K562 (cell line): ENCODE measurements around the gene DCTD. TPM values are rescaled to one million over a fixed set of nuclear protein-coding genes. Genes with fewer than 3 reads are reported as not detected.
A peak's percentile ranks its signal among the peaks of the same experiment; 100 is the strongest.

Source experiments
- ATAC-seq: fragments of 200-7000 bp; cut with Tn5 transposase; 3 replicates; pipeline ENCODE4 v1.9.1; 2020; ENCODE audit warnings: moderate library complexity
- BruUV-seq: library from RNA; stranded (reverse); fragments of 400-500 nt; replicated peaks from 2 replicates; lab custom pipeline; 2021; lab: Mats Ljungman, UMichigan
- CTCF ChIA-PET: fragments of 300-600 bp; formaldehyde crosslinking; extraction: SDS; loops from one replicate; lab custom pipeline; 2021; ENCODE audit warnings: low intra/inter-chr PET ratio; lab: Yijun Ruan, JAX
- POLR2A ChIA-PET: fragments of 300-600, 350-650 bp; sonication (Branson Sonifier 250); formaldehyde crosslinking; extraction: SDS; loops from one replicate; lab custom pipeline; 2021; ENCODE audit warnings: antibody characterized with exemption, inconsistent platforms; lab: Yijun Ruan, JAX
- DNase-seq, 4 experiments: peaks; one replicate each; pipeline versions ENCODE4 v3.0.0 to v3.0.0-alpha.2; 2011 to 2018; ENCODE audit warnings: low spot score in 3 of 4, mixed read lengths in 3 of 4; ENCODE audit errors: extremely low read depth in 1 of 4
- FAIRE-seq: peaks from 2 replicates; lab custom pipeline; 2011; peaks lifted over from hg19 to GRCh38; lab: Jason Lieb, UNC
- H2AFZ ChIP-seq: 2 replicates; pipeline ENCODE4 v1.6.0; 2011; ENCODE audit warnings: low read depth, low read length, control low read depth, inconsistent platforms
- H3K27ac ChIP-seq: fragments of 200-600 bp; 3 replicates; pipeline ENCODE4 v1.8.0; 2011; ENCODE audit warnings: low read depth, mild to moderate bottlenecking, control low read depth, inconsistent platforms, low read length, moderate library complexity, mixed read lengths; ENCODE audit errors: extremely low read depth
- H3K27me3 ChIP-seq, 2 experiments: fragments of 300-600 bp in 1 of 2; 2 replicates in 1 of 2; 3 replicates in 1 of 2; pipeline versions ENCODE4 v1.6.0 to v1.8.0; 2011; ENCODE audit warnings: inconsistent platforms in 2 of 2, low read length in 2 of 2, mild to moderate bottlenecking in 1 of 2, mixed read lengths in 1 of 2, moderate library complexity in 1 of 2; ENCODE audit not compliant: control insufficient read depth in 2 of 2, insufficient read depth in 2 of 2
- H3K36me3 ChIP-seq: fragments of 300-600 bp; 3 replicates; pipeline ENCODE4 v1.8.0; 2011; ENCODE audit warnings: mild to moderate bottlenecking, low read length, inconsistent platforms; ENCODE audit not compliant: control insufficient read depth, insufficient read depth
- H3K4me1 ChIP-seq, 2 experiments: fragments of 200-600 bp in 1 of 2; replicated peaks in 1 of 2; 2 replicates in 1 of 2; 3 replicates in 1 of 2; pipeline versions ENCODE4 v1.5.1 to v1.8.0; 2011; ENCODE audit warnings: inconsistent platforms in 2 of 2, low read length in 2 of 2, mild to moderate bottlenecking in 1 of 2, mixed read lengths in 1 of 2, moderate library complexity in 1 of 2; ENCODE audit not compliant: control insufficient read depth in 2 of 2, insufficient read depth in 2 of 2
- H3K4me2 ChIP-seq: 2 replicates; pipeline ENCODE4 v1.6.1; 2011; ENCODE audit warnings: low read length, control low read depth, inconsistent platforms, mixed read lengths; ENCODE audit not compliant: insufficient read depth
- H3K4me3 ChIP-seq: fragments of 200-600 bp; sonication (generic), shearing (Covaris generic); 2 replicates; pipeline ENCODE4 v1.5.1; 2016; ENCODE audit warnings: control low read depth, inconsistent platforms
- H3K79me2 ChIP-seq: fragments of 200-600 bp; 3 replicates; pipeline ENCODE4 v1.8.0; 2011; ENCODE audit warnings: low read length, inconsistent platforms; ENCODE audit not compliant: control insufficient read depth, insufficient read depth
- H3K9ac ChIP-seq, 2 experiments: 2 replicates each; pipeline versions ENCODE4 v1.6.0 to v1.6.1; 2011; ENCODE audit warnings: low read depth in 2 of 2, low read length in 2 of 2, control low read depth in 1 of 2, inconsistent platforms in 1 of 2, mild to moderate bottlenecking in 1 of 2, mixed read lengths in 1 of 2; ENCODE audit not compliant: insufficient read depth in 1 of 2
- H3K9me1 ChIP-seq: one replicate; pipeline ENCODE4 v1.6.0; 2011; ENCODE audit warnings: inconsistent platforms, mild to moderate bottlenecking, low read length, moderate library complexity; ENCODE audit not compliant: control insufficient read depth, insufficient read depth
- H3K9me3 ChIP-seq: replicated peaks from 2 replicates; pipeline ENCODE4 v1.5.1; 2011; ENCODE audit warnings: low read depth, low read length, inconsistent platforms; ENCODE audit not compliant: control insufficient read depth, insufficient read depth
- H4K20me1 ChIP-seq: replicated peaks from 2 replicates; pipeline ENCODE4 v1.6.1; 2011; ENCODE audit warnings: low read length, inconsistent platforms, mixed read lengths; ENCODE audit not compliant: control insufficient read depth, insufficient read depth
- SNAPC5 ChIP-seq: fragments of 250-450 bp; sonication (Bioruptor Pico); IDR thresholded peaks from 2 replicates; pipeline ENCODE4 v1.8.0; 2021; ENCODE audit warnings: moderate library complexity, mild to moderate bottlenecking, inconsistent platforms
- VEZF1 ChIP-seq: fragments of 200-800 bp; sonication (Bioruptor generic); IDR thresholded peaks from 2 replicates; pipeline ENCODE4 v1.6.1; 2017; ENCODE audit warnings: missing genetic modification characterization, missing compliant biosample characterization
- ZFP36 ChIP-seq: fragments of 150-350 bp; IDR thresholded peaks from 2 replicates; pipeline ENCODE4 v1.6.1; 2018; ENCODE audit warnings: low read length, low read depth; ENCODE audit not compliant: partially characterized antibody
- ZNF79 ChIP-seq: fragments of 250-450 bp; sonication (Bioruptor Pico); IDR thresholded peaks from 2 replicates; pipeline ENCODE4 v1.4.0; 2020; ENCODE audit warnings: low read depth, mild to moderate bottlenecking, moderate library complexity
- WGBS: fragments of 100-300 bp; shearing (Covaris generic); methylation state at CpG from one replicate; pipeline ENCODE4 v1.1.6; 2016; ENCODE audit warnings: low coverage, mixed read lengths; ENCODE audit not compliant: insufficient coverage; ENCODE audit errors: missing lambda C conversion rate; 5-methylcytosine and 5-hydroxymethylcytosine counted together
- in situ Hi-C: fragments of 300-500 bp; cut with MboI; formaldehyde crosslinking; loops from 4 replicates; pipeline ENCODE4 v1.15.0; 2018; ENCODE audit warnings: inconsistent platforms, mixed read lengths
- intact Hi-C: fragments of 100-400 bp; cut with micrococcal nuclease; formaldehyde crosslinking; loops from 2 replicates; pipeline ENCODE4 v1.14.2; 2022
- polyA plus RNA-seq, 8 experiments: library from polyadenylated mRNA; depleted of rRNA in 4 of 8; stranded (reverse) in 5 of 8; unstranded in 3 of 8; fragments of >200 nt; fragmentation: Nextera tagmentation in 2 of 8; fragmentation: Illumina TruSeq in 1 of 8; extraction: Ambion mirVana in 2 of 8; extraction: Trizol in 1 of 8; gene quantifications; 2 replicates each; pipeline versions ENCODE4 v1.2.1 to v1.2.3, GENCODE V29; 2011 to 2014; ENCODE audit warnings: inconsistent platforms in 1 of 8, missing spikeins in 1 of 8
- total RNA-seq, 7 experiments: library from RNA; depleted of rRNA in 6 of 7; stranded (reverse); fragments of >200 nt in 6 of 7; fragmentation: Illumina TruSeq in 2 of 7; extraction: Trizol in 2 of 7; gene quantifications; 2 replicates each; pipeline versions ENCODE4 v1.2.1 to v1.2.3, GENCODE V29; 2011 to 2021; ENCODE audit warnings: low replicate concordance in 1 of 7

Gene DCTD
- total and polyA plus RNA-seq, 9 of the 15 experiments (the other 6 are each of a cell fraction or from before 2014, with no cell fraction given): 38.7 to 114 (median 76.5) TPM

- TF ChIP-seq SNAPC5 (CRISPR knock-in tag): no peak
These were observed 50.4 kb downstream of the DCTD start (continued) for GRCh38 chr4:182866746-182867145.

GRCh38 chr4:182863501-182863900, 53.7 kb downstream of the DCTD start:
- Histone ChIP-seq H3K9ac (no peak overlapping the region), H3K27me3 (peaks cover 10 to 35% of the 10 kb centered on the region in 2 experiments; a peak in 4 of 5 replicates), H3K9me3 (peaks cover 2% of the 10 kb centered on the region; the same call in 1 of the 2 replicates), H3K4me2 (no peak overlapping the region), H3K79me2 (no peaks in the 10 kb centered on the region), H4K20me1 (no peaks in the 10 kb centered on the region), H3K4me1 (peaks cover 2 to 6% of the 10 kb centered on the region in 2 experiments; a peak in 3 of 5 replicates), H3K27ac (no peak overlapping the region), H3K9me1 (no peaks in the 10 kb centered on the region), H3K36me3 (no peaks in the 10 kb centered on the region), H3K4me3 (no peak overlapping the region), H2AFZ (no peak overlapping the region)
- no TSS peak for BruUV-seq
- no peak for FAIRE-seq
- WGBS: 18% methylated on average over 6 of the region's 6 CpGs
- intact Hi-C loops: no loop called here
- in situ Hi-C loops: no loop called here
- CTCF ChIA-PET: no interaction called here
- POLR2A ChIA-PET: no interaction called here
- ATAC-seq: no peak
- DNase-seq: no peak
- TF ChIP-seq ZFP36 (peak; percentile 42), ZNF79 (CRISPR knock-in tag) (no peak), VEZF1 (CRISPR knock-in tag) (no peak)
